ENCODE results near the gene DENND2A. TPM values are rescaled to one million over a fixed set of nuclear protein-coding genes. Genes with fewer than 3 reads are reported as not detected.
"Not testable (repeated sequence)": the region's sequence is repeated elsewhere in the genome, so short reads cannot be mapped to it uniquely, and the experiment has no call there.

The DENND2A gene
- total RNA-seq, 2 donors from 2014 or later, result 9.2 to 10.5 TPM

- Histone ChIP-seq H3K4me3 (no peak overlapping the region), H3K4me1 (peaks cover 0 to 26% of the 10 kb centered on the region in 2 donors), H3K36me3 (peaks cover 7% of the 10 kb centered on the region), H3K27ac (no peak overlapping the region), H3K27me3 (no peaks in the 10 kb centered on the region), H3K9me3 (no peaks in the 10 kb centered on the region)
- TF ChIP-seq CTCF (IDR thresholded peaks at IDR 0.05), result no peak
- DNase-seq (ENCODE audit: low spot score), result no peak
Measured at GRCh38 chr7:140539461-140539860, 101.2 kb downstream of the DENND2A start.

- DNase-seq (ENCODE audit: low spot score), result no peak
- Histone ChIP-seq H3K4me3 (no peak overlapping the region), H3K27ac (no peak overlapping the region), H3K4me1 (peaks cover 0 to 26% of the 10 kb centered on the region in 2 donors), H3K27me3 (no peaks in the 10 kb centered on the region), H3K9me3 (no peaks in the 10 kb centered on the region), H3K36me3 (peaks cover 5% of the 10 kb centered on the region)
- no peak for TF ChIP-seq CTCF (IDR thresholded peaks at IDR 0.05)
Measured at GRCh38 chr7:140537750-140538482, 102.7 kb downstream of the DENND2A start.

GRCh38 chr7:140534743-140535142 lies 105.9 kb downstream of the DENND2A start:
- DNase-seq (ENCODE audit: low spot score), result no peak
- Histone ChIP-seq H3K4me1 (no peaks in the 10 kb centered on the region), H3K9me3 (no peaks in the 10 kb centered on the region), H3K27ac (no peak overlapping the region), H3K4me3 (no peak overlapping the region), H3K27me3 (no peaks in the 10 kb centered on the region), H3K36me3 (peaks cover 2% of the 10 kb centered on the region)
- no peak for TF ChIP-seq CTCF (IDR thresholded peaks at IDR 0.05)

GRCh38 chr7:140533394-140533872 lies 107.2 kb downstream of the DENND2A start:
- TF ChIP-seq CTCF (IDR thresholded peaks at IDR 0.05), result no peak
- Histone ChIP-seq H3K36me3 (no peaks in the 10 kb centered on the region), H3K4me1 (no peaks in the 10 kb centered on the region), H3K4me3 (no peak overlapping the region), H3K27ac (no peak overlapping the region), H3K9me3 (no peaks in the 10 kb centered on the region), H3K27me3 (no peaks in the 10 kb centered on the region)
- no peak for DNase-seq (ENCODE audit: low spot score)

GRCh38 chr7:140529428-140529827 lies 111.2 kb downstream of the DENND2A start:
- H3K4me1 ChIP-seq, H3K36me3 ChIP-seq: not testable (repeated sequence)

GRCh38 chr7:140526787-140527664 lies 113.6 kb downstream of the DENND2A start:
- Histone ChIP-seq H3K27me3 (no peaks in the 10 kb centered on the region), H3K36me3 (peaks cover 21% of the 10 kb centered on the region), H3K9me3 (no peaks in the 10 kb centered on the region), H3K4me3 (no peak overlapping the region), H3K4me1 (no peaks in the 10 kb centered on the region), H3K27ac (no peak overlapping the region)
- DNase-seq (ENCODE audit: low spot score), result no peak
- TF ChIP-seq CTCF (IDR thresholded peaks at IDR 0.05), result no peak

More at GRCh38 chr7:140529428-140529827, 111.2 kb downstream of the DENND2A start:
- H3K4me3 ChIP-seq; H3K27ac ChIP-seq; DNase-seq (ENCODE audit: low spot score); H3K9me3 ChIP-seq; H3K27me3 ChIP-seq: not testable (repeated sequence)

Measured in right atrium auricular region (tissue), 2 donors.